CD4-positive, alpha-beta T cell (primary cell): ENCODE data around the gene ENTPD3. TPM values are rescaled to one million over a fixed set of nuclear protein-coding genes. Genes with fewer than 3 reads are reported as not detected.

Experiments used
- ATAC-seq: fragments of 200-7000 bp; cut with Tn5 transposase; one replicate; pipeline ENCODE4 v1.10.0; 2022; ENCODE audit warnings: mild to moderate bottlenecking; ENCODE audit not compliant: poor library complexity
- CTCF ChIA-PET: fragments of 350-600 bp; sonication (Branson Sonifier 250); formaldehyde crosslinking; loops from one replicate; lab custom pipeline; 2021; ENCODE audit warnings: antibody characterized with exemption, inconsistent platforms; lab: Charles Lee
- POLR2A ChIA-PET: fragments of 350-600 bp; sonication (Branson Sonifier 250); formaldehyde crosslinking; loops from one replicate; lab custom pipeline; 2021; ENCODE audit warnings: antibody characterized with exemption, inconsistent platforms; lab: Charles Lee
- DNase-seq, 14 experiments: peaks; one replicate each; pipeline ENCODE4 v3.0.0-alpha.2; 2013 to 2020; ENCODE audit warnings: mixed read lengths in 2 of 14
- H3K27ac ChIP-seq, 2 donors: one replicate each; pipeline versions ENCODE4 v1.5.1 to v1.7.0; 2013; ENCODE audit warnings: low read length in 2 of 2, low read depth in 1 of 2, mild to moderate bottlenecking in 1 of 2
- H3K27me3 ChIP-seq, 2 experiments: 1 replicate in 1 of 2; 2 replicates in 1 of 2; pipeline versions ENCODE4 v1.6.1 to v1.7.0; 2013; ENCODE audit warnings: low read length in 2 of 2, control low read depth in 1 of 2, mild to moderate bottlenecking in 1 of 2, moderate library complexity in 1 of 2; ENCODE audit not compliant: insufficient read depth in 2 of 2, control insufficient read depth in 1 of 2
- H3K36me3 ChIP-seq: one replicate; pipeline ENCODE4 v1.6.1; 2013; ENCODE audit warnings: low read length, control low read depth; ENCODE audit not compliant: insufficient read depth
- H3K4me1 ChIP-seq: one replicate; pipeline ENCODE4 v1.6.1; 2013; ENCODE audit warnings: low read length, control low read depth; ENCODE audit not compliant: insufficient read depth
- H3K4me3 ChIP-seq: one replicate; pipeline ENCODE4 v1.5.1; 2013; ENCODE audit warnings: mild to moderate bottlenecking, low read length, moderate library complexity
- H3K9me3 ChIP-seq, 2 experiments: 1 replicate in 1 of 2; 2 replicates in 1 of 2; pipeline versions ENCODE4 v1.6.1 to v1.7.0; 2013; ENCODE audit warnings: low read length in 2 of 2, mild to moderate bottlenecking in 2 of 2, control low read depth in 1 of 2, moderate library complexity in 1 of 2; ENCODE audit not compliant: control insufficient read depth in 1 of 2, insufficient read depth in 1 of 2
- H3K27ac Mint-ChIP-seq: one replicate; pipeline ENCODE4 v1.8.0; 2020; ENCODE audit warnings: mixed read lengths
- H3K27me3 Mint-ChIP-seq: one replicate; pipeline ENCODE4 v1.8.0; 2021; ENCODE audit warnings: mixed read lengths
- H3K36me3 Mint-ChIP-seq: one replicate; pipeline ENCODE4 v1.8.0; 2021; ENCODE audit warnings: low read depth, mixed read lengths
- H3K4me1 Mint-ChIP-seq: one replicate; pipeline ENCODE4 v1.8.0; 2021; ENCODE audit warnings: low read depth, mixed read lengths
- H3K4me3 Mint-ChIP-seq: one replicate; pipeline ENCODE4 v1.8.0; 2020; ENCODE audit warnings: mild to moderate bottlenecking, mixed read lengths
- H3K9me3 Mint-ChIP-seq: one replicate; pipeline ENCODE4 v1.8.0; 2020; ENCODE audit warnings: mixed read lengths
- CTCF ChIP-seq: fragments of 200-600 bp; IDR thresholded peaks from one replicate; pipeline ENCODE4 v1.8.0; 2022; ENCODE audit warnings: antibody characterized with exemption, mild to moderate bottlenecking
- intact Hi-C, 2 experiments: fragments of 100-400 bp; cut with DNase I in 1 of 2; cut with micrococcal nuclease in 1 of 2; formaldehyde crosslinking; loops; one replicate each; pipeline versions ENCODE4 v1.15.1 to v1.9.0; 2023 to 2025; cut with DNase I, micrococcal nuclease
- total RNA-seq, 174 experiments: library from RNA in 2 of 174; stranded (reverse) in 2 of 174; gene quantifications; one replicate each; pipeline ENCODE4 v1.2.3 and lab custom pipeline; 2021 to 2026

Gene ENTPD3
- total RNA-seq, 2 experiments from 2014 or later, result not detected

GRCh38 chr3:40381904-40382616 lies 4.9 kb upstream of the ENTPD3 start:
- H3K9me3 ChIP-seq, result peaks cover 0 to under 1% of the 10 kb centered on the region in 2 experiments
- H3K27ac Mint-ChIP-seq, result no peak overlapping the region
- no peak overlapping the region for H3K4me3 ChIP-seq
- no peaks in the 10 kb centered on the region for H3K36me3 Mint-ChIP-seq
- ChIA-PET POLR2A (no interaction called here), CTCF (no interaction called here)
- peaks cover 5% of the 10 kb centered on the region for H3K4me1 ChIP-seq
- intact Hi-C loops, result no loop called here
- no peak overlapping the region for H3K27ac ChIP-seq
- peaks cover 6 to 9% of the 10 kb centered on the region in 2 experiments for H3K27me3 ChIP-seq
- no peak overlapping the region for H3K4me3 Mint-ChIP-seq
- H3K27me3 Mint-ChIP-seq, result peaks cover 18% of the 10 kb centered on the region
- H3K36me3 ChIP-seq, result no peaks in the 10 kb centered on the region
- peaks cover 6% of the 10 kb centered on the region for H3K4me1 Mint-ChIP-seq
- ATAC-seq (no peak), DNase-seq (no peak)
- TF ChIP-seq CTCF, result no peak
- H3K9me3 Mint-ChIP-seq, result no peaks in the 10 kb centered on the region

- Histone ChIP-seq H3K4me3 (no peak overlapping the region), H3K4me1 (peaks cover 10% of the 10 kb centered on the region), H3K9me3 (peaks cover 0 to 5% of the 10 kb centered on the region in 2 experiments), H3K27me3 (peaks cover 11 to 14% of the 10 kb centered on the region in 2 experiments), H3K36me3 (no peaks in the 10 kb centered on the region), H3K27ac (no peak overlapping the region)
- intact Hi-C loops, result no loop called here
- H3K4me3 Mint-ChIP-seq, result no peak overlapping the region
- no peak for TF ChIP-seq CTCF
- ChIA-PET CTCF (no interaction called here), POLR2A (no interaction called here)
- ATAC-seq, result no peak
- no peak for DNase-seq
- peaks cover 6% of the 10 kb centered on the region for H3K4me1 Mint-ChIP-seq
- no peaks in the 10 kb centered on the region for H3K9me3 Mint-ChIP-seq
- no peak overlapping the region for H3K27ac Mint-ChIP-seq
- peaks cover 23% of the 10 kb centered on the region for H3K27me3 Mint-ChIP-seq
- no peaks in the 10 kb centered on the region for H3K36me3 Mint-ChIP-seq
Observed at GRCh38 chr3:40382617-40382979, 4.4 kb upstream of the ENTPD3 start.

- Histone ChIP-seq H3K4me1 (peaks cover 10% of the 10 kb centered on the region), H3K27ac (no peak overlapping the region), H3K9me3 (peaks cover 0 to 5% of the 10 kb centered on the region in 2 experiments), H3K4me3 (no peak overlapping the region), H3K27me3 (peaks cover 21 to 23% of the 10 kb centered on the region in 2 experiments), H3K36me3 (no peaks in the 10 kb centered on the region)
- Mint-ChIP-seq H3K9me3 (no peaks in the 10 kb centered on the region), H3K27ac (no peak overlapping the region), H3K36me3 (peaks cover 3% of the 10 kb centered on the region), H3K27me3 (peaks cover 42% of the 10 kb centered on the region), H3K4me3 (no peak overlapping the region), H3K4me1 (peaks cover 6% of the 10 kb centered on the region)
- intact Hi-C loops, result no loop called here
- CTCF ChIA-PET, result no interaction called here
- ATAC-seq (no peak), DNase-seq (no peak)
- POLR2A ChIA-PET, result no interaction called here
- TF ChIP-seq CTCF, result no peak
Observed at GRCh38 chr3:40386213-40386612, 771 bp upstream of the ENTPD3 start.
